HG03103 (cell line): ENCODE measurements around the gene SLC39A6.
"Not testable (repeated sequence)": the region's sequence is repeated elsewhere in the genome, so short reads cannot be mapped to it uniquely, and the experiment has no call there.

Experiments
- ATAC-seq: cut with Tn5 transposase; IDR thresholded peaks from one replicate; pipeline ENCODE4 v1.9.1; 2021; ENCODE audit warnings: low read depth; ENCODE audit not compliant: unreplicated experiment

Gene SLC39A6

GRCh38 chr18:36139245-36139644, 10.1 kb upstream of the SLC39A6 start:
- ATAC-seq: no peak

DNA sequence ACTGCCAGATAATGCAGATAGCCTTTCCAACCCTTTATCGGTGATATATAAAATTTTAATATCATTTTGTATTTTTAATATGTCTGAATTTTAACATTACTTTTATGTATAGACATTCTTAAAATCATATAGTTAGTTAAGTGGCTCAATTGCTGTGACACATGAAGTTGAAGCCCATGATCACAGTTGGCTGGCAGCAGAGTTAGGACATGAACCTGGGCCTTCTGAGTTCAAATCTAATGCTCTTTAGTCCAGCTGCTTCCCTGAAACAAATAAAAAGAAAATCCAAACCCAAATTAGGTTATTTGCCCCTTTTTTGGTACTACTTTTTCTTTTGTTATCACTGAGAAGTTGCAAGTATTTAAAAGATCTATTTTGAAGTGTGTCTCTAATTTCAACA, 6.1 kb upstream of the SLC39A6 start:
- no peak for ATAC-seq

DNA sequence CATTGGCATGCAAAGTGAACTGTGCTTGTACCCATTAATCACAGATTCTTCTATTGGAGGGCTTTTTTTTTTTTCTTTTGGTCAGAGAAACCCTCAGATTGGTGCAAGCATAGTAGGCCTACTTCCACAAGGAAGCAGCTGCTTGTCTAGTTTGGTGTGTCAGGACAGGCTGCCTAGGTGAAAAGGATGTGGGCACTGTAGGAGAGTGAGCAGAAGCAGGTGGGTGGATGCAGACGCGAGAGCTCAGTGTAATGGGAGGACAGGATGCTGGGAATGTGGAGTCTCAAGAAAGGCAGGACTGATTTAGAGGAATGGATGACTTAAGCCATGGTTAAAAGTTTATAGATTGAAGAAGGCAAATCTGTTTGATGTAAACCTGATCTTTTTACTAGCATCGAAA, 3.6 kb upstream of the SLC39A6 start:
- no peak for ATAC-seq

- ATAC-seq: no peak
Measured at GRCh38 chr18:36131692-36132483, 2.7 kb upstream of the SLC39A6 start.

GRCh38 chr18:36130883-36131653, 1.9 kb upstream of the SLC39A6 start:
- no peak for ATAC-seq

GRCh38 chr18:36130039-36130831, 1.1 kb upstream of the SLC39A6 start:
- ATAC-seq: peak; percentile 20

- ATAC-seq: peak; percentile 9
Measured at GRCh38 chr18:36128907-36129299, 237 bp downstream of the SLC39A6 start.

GRCh38 chr18:36128530-36128870, 640 bp downstream of the SLC39A6 start:
- ATAC-seq: no peak

DNA sequence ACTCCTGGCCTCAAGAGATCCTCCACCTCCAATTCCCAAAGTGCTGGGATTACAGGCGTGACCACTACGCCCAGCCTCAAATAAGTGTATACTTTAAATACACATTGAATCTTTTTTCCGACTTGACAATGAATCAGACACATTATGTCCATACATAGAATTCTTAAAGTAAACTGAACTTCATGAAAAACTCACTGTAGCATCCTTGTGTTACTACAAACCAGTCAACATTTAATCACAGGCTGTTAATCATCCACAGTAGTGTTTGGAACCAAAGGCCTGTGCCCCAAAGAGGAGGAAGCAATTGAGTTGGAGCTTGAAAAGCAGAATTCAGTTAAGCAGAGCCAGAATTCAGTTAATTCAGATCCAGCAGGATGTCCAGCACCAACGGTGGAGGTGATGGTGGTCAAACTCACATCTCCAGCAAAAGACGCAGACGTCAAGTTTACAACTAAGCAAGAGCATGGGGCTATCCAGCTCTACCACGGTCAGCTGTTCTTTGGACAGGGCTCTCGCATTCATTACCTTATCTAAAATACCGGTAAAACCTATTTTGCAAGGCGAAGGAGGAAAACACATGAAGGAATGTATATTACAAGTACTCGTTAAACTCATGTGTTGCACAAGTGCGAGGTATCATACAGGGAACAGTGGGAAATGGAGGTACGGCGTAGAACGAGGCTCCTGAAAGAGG, 1.2 kb downstream of the SLC39A6 start:
- ATAC-seq: no peak

DNA sequence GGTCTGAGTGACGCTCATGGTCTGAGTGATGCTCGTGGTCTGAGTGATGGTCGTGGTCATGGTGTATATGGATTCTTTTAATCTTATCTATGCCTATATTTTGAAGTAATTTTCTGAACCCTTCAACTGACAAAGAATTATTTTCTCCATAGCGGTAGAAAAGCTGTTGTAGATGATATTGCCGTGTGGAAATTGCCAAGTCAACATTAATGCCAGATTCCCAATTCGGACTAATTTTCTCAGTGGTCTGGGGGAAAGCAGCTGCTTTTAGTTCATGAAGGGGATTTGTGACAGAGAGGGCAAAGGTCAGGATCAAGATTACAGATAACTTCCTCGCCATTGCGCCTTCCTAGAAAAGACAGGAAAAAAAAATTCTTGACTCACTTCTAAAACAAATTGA, 2.5 kb downstream of the SLC39A6 start:
- no peak for ATAC-seq

DNA sequence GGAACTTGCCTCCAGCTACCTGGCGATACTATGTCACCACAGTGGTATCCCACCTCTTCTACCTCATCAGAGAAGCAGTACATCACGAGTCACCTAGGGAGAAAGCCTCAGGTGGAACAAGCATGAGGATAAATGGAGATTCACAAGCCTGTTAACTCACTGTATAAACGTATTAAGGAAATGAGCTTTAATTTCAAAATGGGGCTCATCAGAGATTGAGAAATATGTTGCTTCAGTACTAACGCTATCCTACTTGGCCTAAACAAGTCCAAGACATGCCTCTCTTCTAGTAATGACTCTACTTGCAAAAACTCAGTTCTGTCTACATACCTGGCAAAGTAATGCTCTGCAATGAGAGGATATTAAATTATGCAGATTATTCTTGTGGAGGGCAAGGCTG, 4.3 kb downstream of the SLC39A6 start:
- ATAC-seq: no peak

- no peak for ATAC-seq
Measured at GRCh38 chr18:36120297-36120696, 8.8 kb downstream of the SLC39A6 start.

GRCh38 chr18:36116771-36117170, 12.4 kb downstream of the SLC39A6 start:
- not testable (repeated sequence) for ATAC-seq

- ATAC-seq: no peak
Measured at GRCh38 chr18:36114738-36115137, 14.4 kb downstream of the SLC39A6 start.

GRCh38 chr18:36114251-36114650, 14.9 kb downstream of the SLC39A6 start:
- no peak for ATAC-seq

GRCh38 chr18:36112302-36112701, 16.8 kb downstream of the SLC39A6 start:
- ATAC-seq: no peak

DNA sequence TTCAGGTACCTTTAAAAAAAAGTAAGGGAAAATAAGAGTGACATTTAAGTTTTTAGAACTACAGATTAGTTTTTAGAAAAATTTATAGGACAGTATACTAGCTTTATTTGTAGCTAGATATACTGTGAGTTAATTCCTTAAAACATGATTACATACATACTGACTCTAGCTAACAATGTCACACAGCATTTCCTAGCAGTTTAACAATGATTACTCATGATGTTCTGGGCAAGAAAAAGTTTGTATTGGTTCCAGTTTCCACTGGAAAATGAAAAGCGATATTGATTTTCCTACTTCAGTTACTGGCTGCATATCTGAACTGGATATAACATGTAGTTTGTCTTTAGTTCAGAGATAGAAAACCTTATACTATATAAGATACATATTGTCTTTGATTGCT, 19.4 kb downstream of the SLC39A6 start:
- no peak for ATAC-seq

DNA sequence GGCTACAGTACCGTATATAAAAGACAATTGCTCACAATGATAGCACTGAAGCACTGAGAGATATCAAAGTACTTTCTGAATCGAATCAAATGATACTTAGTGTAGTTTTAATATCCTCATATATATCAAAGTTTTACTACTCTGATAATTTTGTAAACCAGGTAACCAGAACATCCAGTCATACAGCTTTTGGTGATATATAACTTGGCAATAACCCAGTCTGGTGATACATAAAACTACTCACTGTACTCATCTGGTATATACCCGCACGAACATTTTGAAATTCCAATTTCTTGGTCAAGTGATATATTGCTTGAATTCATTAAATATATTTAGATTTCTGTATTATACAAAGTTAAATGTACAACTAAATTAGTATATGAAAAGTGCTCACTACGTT, 20.5 kb downstream of the SLC39A6 start:
- ATAC-seq: no peak

GRCh38 chr18:36108196-36108595, 20.9 kb downstream of the SLC39A6 start:
- ATAC-seq: no peak

DNA sequence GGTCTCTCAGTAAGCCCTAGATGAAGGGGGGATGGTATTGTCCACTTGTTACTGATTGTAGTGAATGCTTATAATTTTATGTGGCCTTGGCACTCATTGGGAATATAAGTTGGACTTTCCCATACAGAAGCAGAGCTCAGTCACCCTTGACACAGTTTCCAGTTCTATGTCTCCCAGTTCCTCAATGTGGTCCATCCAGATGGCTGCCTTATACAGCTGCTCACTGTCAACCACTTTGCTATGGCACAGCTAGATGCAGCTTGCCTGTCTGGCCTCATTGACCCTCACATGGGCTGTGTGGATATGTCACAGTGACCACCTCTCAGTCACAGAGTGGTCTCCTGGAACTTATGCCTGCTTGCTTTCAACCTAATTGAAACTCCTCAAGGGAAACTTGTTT, 21.7 kb downstream of the SLC39A6 start:
- no peak for ATAC-seq

GRCh38 chr18:36104749-36105148, 24.4 kb downstream of the SLC39A6 start:
- no peak for ATAC-seq
